H9 (cell line): ENCODE measurements around the gene MAEA. TPM values are rescaled to one million over a fixed set of nuclear protein-coding genes. Genes with fewer than 3 reads are reported as not detected.

Experiments
- DNase-seq: peaks from one replicate; pipeline ENCODE4 v3.0.0-alpha.2; 2017
- H2AFZ ChIP-seq: one replicate; pipeline ENCODE4 v1.6.1; 2013; ENCODE audit warnings: mild to moderate bottlenecking, low read length, control low read depth, moderate library complexity
- H2AK5ac ChIP-seq: 2 replicates; pipeline ENCODE4 v1.6.1; 2013; ENCODE audit warnings: low read length, control low read depth, mixed read lengths; ENCODE audit not compliant: insufficient read length
- H2BK120ac ChIP-seq: one replicate; pipeline ENCODE4 v1.6.1; 2013; ENCODE audit warnings: low read depth, mild to moderate bottlenecking, low read length, control low read depth, inconsistent platforms; ENCODE audit not compliant: poor library complexity, severe bottlenecking
- H2BK12ac ChIP-seq: 2 replicates; pipeline ENCODE4 v1.6.1; 2013; ENCODE audit warnings: low read length, control low read depth, mixed read lengths, low read depth; ENCODE audit not compliant: insufficient read length
- H2BK15ac ChIP-seq: 2 replicates; pipeline ENCODE4 v1.6.1; 2013; ENCODE audit warnings: low read depth, low read length, control low read depth
- H2BK20ac ChIP-seq: one replicate; pipeline ENCODE4 v1.6.1; 2013; ENCODE audit warnings: low read depth, mild to moderate bottlenecking, low read length, control low read depth, inconsistent platforms; ENCODE audit not compliant: poor library complexity, severe bottlenecking
- H2BK5ac ChIP-seq: 2 replicates; pipeline ENCODE4 v1.6.1; 2013; ENCODE audit warnings: low read length, control low read depth, mixed read lengths; ENCODE audit not compliant: insufficient read length
- H3K14ac ChIP-seq: 2 replicates; pipeline ENCODE4 v1.6.1; 2013; ENCODE audit warnings: low read length, control low read depth; ENCODE audit not compliant: insufficient read depth
- H3K18ac ChIP-seq: 2 replicates; pipeline ENCODE4 v1.6.1; 2013; ENCODE audit warnings: low read depth, mild to moderate bottlenecking, mixed read lengths, low read length, control low read depth; ENCODE audit not compliant: insufficient read length
- H3K23ac ChIP-seq: 2 replicates; pipeline ENCODE4 v1.6.1; 2013; ENCODE audit warnings: low read length, control low read depth, mixed read lengths, low read depth; ENCODE audit not compliant: insufficient read length
- H3K23me2 ChIP-seq: 2 replicates; pipeline ENCODE4 v1.6.1; 2013; ENCODE audit warnings: low read depth, mild to moderate bottlenecking, mixed read lengths, low read length, control low read depth; ENCODE audit not compliant: insufficient read length, poor library complexity, severe bottlenecking
- H3K27ac ChIP-seq: 2 replicates; pipeline ENCODE4 v1.5.1; 2013; ENCODE audit warnings: low read length, control low read depth, mixed read lengths, low read depth; ENCODE audit not compliant: insufficient read length
- H3K27me3 ChIP-seq: 2 replicates; pipeline ENCODE4 v1.6.1; 2013; ENCODE audit warnings: low read length, control low read depth, inconsistent platforms; ENCODE audit not compliant: insufficient read depth
- H3K4ac ChIP-seq: 2 replicates; pipeline ENCODE4 v1.6.1; 2013; ENCODE audit warnings: low read depth, mild to moderate bottlenecking, control low read depth, inconsistent platforms, low read length, moderate library complexity
- H3K4me1 ChIP-seq: 2 replicates; pipeline ENCODE4 v1.6.1; 2013; ENCODE audit warnings: low read length, control low read depth, inconsistent platforms; ENCODE audit not compliant: insufficient read depth
- H3K4me2 ChIP-seq: 2 replicates; pipeline ENCODE4 v1.6.1; 2013; ENCODE audit warnings: low read length, control low read depth, mixed read lengths; ENCODE audit not compliant: insufficient read length, insufficient read depth
- H3K56ac ChIP-seq: 2 replicates; pipeline ENCODE4 v1.6.1; 2013; ENCODE audit warnings: low read depth, mild to moderate bottlenecking, mixed read lengths, low read length, control low read depth; ENCODE audit not compliant: insufficient read length
- H3K79me1 ChIP-seq: 2 replicates; pipeline ENCODE4 v1.6.1; 2013; ENCODE audit warnings: low read depth, mild to moderate bottlenecking, moderate library complexity, low read length, control low read depth, inconsistent platforms; ENCODE audit not compliant: insufficient read depth, poor library complexity, severe bottlenecking
- H3K79me2 ChIP-seq: 2 replicates; pipeline ENCODE4 v1.6.1; 2013; ENCODE audit warnings: low read length, control low read depth, inconsistent platforms; ENCODE audit not compliant: insufficient read depth
- H3K9ac ChIP-seq: 2 replicates; pipeline ENCODE4 v1.6.1; 2013; ENCODE audit warnings: low read length, control low read depth, mixed read lengths; ENCODE audit not compliant: insufficient read length; ENCODE audit errors: extremely low read depth
- H3K9me3 ChIP-seq: one replicate; pipeline ENCODE4 v1.6.1; 2013; ENCODE audit warnings: low read depth, low read length, inconsistent platforms; ENCODE audit not compliant: control insufficient read depth
- H3T11ph ChIP-seq: one replicate; pipeline ENCODE4 v1.6.1; 2013; ENCODE audit warnings: mild to moderate bottlenecking, low read length, control low read depth, inconsistent platforms
- H4K20me1 ChIP-seq: one replicate; pipeline ENCODE4 v1.6.1; 2013; ENCODE audit not compliant: control insufficient read depth, insufficient read length, insufficient read depth
- H4K5ac ChIP-seq: 2 replicates; pipeline ENCODE4 v1.6.1; 2013; ENCODE audit warnings: low read depth, mild to moderate bottlenecking, mixed read lengths, low read length, control low read depth; ENCODE audit not compliant: insufficient read length
- H4K8ac ChIP-seq: replicated peaks from 2 replicates; pipeline ENCODE4 v1.6.1; 2013; ENCODE audit warnings: low read length, control low read depth, mixed read lengths, low read depth; ENCODE audit not compliant: insufficient read length
- H4K91ac ChIP-seq: 2 replicates; pipeline ENCODE4 v1.6.1; 2013; ENCODE audit warnings: low read depth, mild to moderate bottlenecking, moderate library complexity, mixed read lengths, low read length, control low read depth; ENCODE audit not compliant: insufficient read length
- H3K27ac Mint-ChIP-seq, 3 experiments: 2 replicates in 2 of 3; 3 replicates in 1 of 3; pipeline ENCODE4 v1.8.0; 2020 to 2021; ENCODE audit warnings: mixed read lengths in 3 of 3, mild to moderate bottlenecking in 1 of 3, moderate library complexity in 1 of 3
- H3K27me3 Mint-ChIP-seq: 2 replicates; pipeline ENCODE4 v1.8.0; 2021; ENCODE audit warnings: low read depth, mild to moderate bottlenecking, moderate library complexity, mixed read lengths
- H3K36me3 Mint-ChIP-seq, 3 experiments: 2 replicates in 2 of 3; 3 replicates in 1 of 3; pipeline ENCODE4 v1.8.0; 2020 to 2021; ENCODE audit warnings: low read depth in 3 of 3, mixed read lengths in 3 of 3; ENCODE audit not compliant: insufficient read depth in 1 of 3
- H3K4me1 Mint-ChIP-seq, 2 experiments: 2 replicates each; pipeline ENCODE4 v1.8.0; 2020; ENCODE audit warnings: mixed read lengths in 2 of 2
- H3K4me3 Mint-ChIP-seq, 2 experiments: 2 replicates in 1 of 2; 3 replicates in 1 of 2; pipeline ENCODE4 v1.8.0; 2020 to 2021; ENCODE audit warnings: mild to moderate bottlenecking in 2 of 2, mixed read lengths in 2 of 2, moderate library complexity in 1 of 2
- H3K9me3 Mint-ChIP-seq, 2 experiments: 2 replicates in 1 of 2; 3 replicates in 1 of 2; pipeline ENCODE4 v1.8.0; 2020; ENCODE audit warnings: mild to moderate bottlenecking in 2 of 2, mixed read lengths in 2 of 2, moderate library complexity in 1 of 2
- WGBS: extraction: QIAGEN DNeasy Blood & Tissue Kit; methylation state at CpG from one replicate; pipeline ENCODE4 v1.1.7; 2013; ENCODE audit warnings: missing lambda C conversion rate, low lambda C conversion rate, mixed read lengths; ENCODE audit not compliant: insufficient read length; ENCODE audit errors: extremely low coverage; 5-methylcytosine and 5-hydroxymethylcytosine counted together
- total RNA-seq: library from RNA; stranded (reverse); gene quantifications from 2 replicates; pipeline ENCODE4 v1.2.1, GENCODE V29; 2021
- TF ChIP-seq, protein P1 (sequence below): fragments of 200-600 bp; sonication (generic); conservative IDR thresholded peaks from 3 replicates; pipeline ENCODE4 v1.8.0; 2021; ENCODE audit warnings: antibody characterized with exemption, mild to moderate bottlenecking

The MAEA gene
- total RNA-seq, 1 experiment from 2014 or later: 85.6 TPM

DNA sequence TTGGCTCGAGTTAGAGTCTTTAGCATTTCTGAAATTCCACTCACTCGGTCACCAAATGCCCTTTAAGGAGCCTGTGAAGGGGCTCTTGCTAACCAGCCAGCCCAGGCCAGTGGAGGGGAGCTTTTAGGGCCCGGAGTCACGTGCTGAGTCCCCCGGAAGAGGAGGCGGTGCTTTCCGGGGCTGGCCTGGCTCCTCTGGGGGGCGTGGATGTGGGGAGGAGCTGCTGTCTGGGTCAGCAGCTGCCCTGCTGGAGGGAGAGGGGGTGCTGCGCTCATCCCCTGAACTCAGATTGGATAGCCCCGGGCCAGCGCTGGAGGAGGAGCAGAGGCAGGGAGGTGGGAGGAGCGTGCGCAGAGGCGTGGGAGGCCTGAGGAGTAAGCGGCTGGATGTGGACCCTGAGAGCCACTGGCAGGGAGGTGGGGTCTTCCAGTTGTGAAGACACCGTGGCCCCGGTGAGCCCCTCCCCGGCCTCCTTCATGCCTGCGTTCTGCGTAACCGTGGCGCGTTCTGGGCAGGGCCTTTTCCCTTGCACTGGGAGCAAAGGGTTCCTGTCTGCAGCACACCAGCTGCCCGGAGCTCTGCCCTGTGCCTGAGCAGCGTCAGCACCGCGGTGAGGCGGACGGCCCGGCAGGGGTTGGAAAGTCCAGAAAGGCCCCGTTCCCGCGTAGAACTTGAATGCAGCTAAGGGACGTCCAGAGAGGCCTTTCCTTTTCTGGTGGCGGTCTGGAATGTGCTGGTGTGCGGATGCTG, 19.7 kb downstream of the MAEA start:
- H3K56ac ChIP-seq: no peak overlapping the region
- H3K27me3 ChIP-seq: no peaks in the 10 kb centered on the region
- H3K9me3 ChIP-seq: no peaks in the 10 kb centered on the region
- H4K91ac ChIP-seq: no peak overlapping the region
- peaks cover 19% of the 10 kb centered on the region for H3K79me1 ChIP-seq
- no peak overlapping the region for H2BK20ac ChIP-seq
- peaks cover 5% of the 10 kb centered on the region for H3K23me2 ChIP-seq
- no CpG with 5 or more reads among the region's 36 CpGs for WGBS
- H2BK12ac ChIP-seq: no peak overlapping the region
- Mint-ChIP-seq H3K4me1 (peaks cover 16 to 19% of the 10 kb centered on the region in 2 experiments), H3K27ac (peak overlapping the region; percentile 74 to 97 (median 87); a peak in 6 of 7 replicates), H3K4me3 (peak overlapping the region; percentile 36 to 71), H3K9me3 (peaks cover 3 to 7% of the 10 kb centered on the region in 2 experiments; a peak in 3 of 5 replicates), H3K27me3 (no peaks in the 10 kb centered on the region), H3K36me3 (peaks cover 25 to 35% (median 34%) of the 10 kb centered on the region in 3 experiments)
- no peak overlapping the region for H4K5ac ChIP-seq
- no peak overlapping the region for H3K4ac ChIP-seq
- H4K20me1 ChIP-seq: peaks cover 2% of the 10 kb centered on the region
- H3K18ac ChIP-seq: no peak overlapping the region
- TF ChIP-seq, protein P1, sequence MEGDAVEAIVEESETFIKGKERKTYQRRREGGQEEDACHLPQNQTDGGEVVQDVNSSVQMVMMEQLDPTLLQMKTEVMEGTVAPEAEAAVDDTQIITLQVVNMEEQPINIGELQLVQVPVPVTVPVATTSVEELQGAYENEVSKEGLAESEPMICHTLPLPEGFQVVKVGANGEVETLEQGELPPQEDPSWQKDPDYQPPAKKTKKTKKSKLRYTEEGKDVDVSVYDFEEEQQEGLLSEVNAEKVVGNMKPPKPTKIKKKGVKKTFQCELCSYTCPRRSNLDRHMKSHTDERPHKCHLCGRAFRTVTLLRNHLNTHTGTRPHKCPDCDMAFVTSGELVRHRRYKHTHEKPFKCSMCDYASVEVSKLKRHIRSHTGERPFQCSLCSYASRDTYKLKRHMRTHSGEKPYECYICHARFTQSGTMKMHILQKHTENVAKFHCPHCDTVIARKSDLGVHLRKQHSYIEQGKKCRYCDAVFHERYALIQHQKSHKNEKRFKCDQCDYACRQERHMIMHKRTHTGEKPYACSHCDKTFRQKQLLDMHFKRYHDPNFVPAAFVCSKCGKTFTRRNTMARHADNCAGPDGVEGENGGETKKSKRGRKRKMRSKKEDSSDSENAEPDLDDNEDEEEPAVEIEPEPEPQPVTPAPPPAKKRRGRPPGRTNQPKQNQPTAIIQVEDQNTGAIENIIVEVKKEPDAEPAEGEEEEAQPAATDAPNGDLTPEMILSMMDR: no peak
- H3T11ph ChIP-seq: no peak overlapping the region
- no peak overlapping the region for H4K8ac ChIP-seq
- no peak overlapping the region for H3K14ac ChIP-seq
- H2AK5ac ChIP-seq: no peak overlapping the region
- peak overlapping the region; percentile 32 for H3K4me2 ChIP-seq
- peak; percentile 99 for DNase-seq
- H3K9ac ChIP-seq: peak overlapping the region; percentile 23
- peaks cover 3% of the 10 kb centered on the region; the same call in 1 of the 2 replicates for H3K4me1 ChIP-seq
- no peak overlapping the region for H2BK120ac ChIP-seq
- H2BK15ac ChIP-seq: no peak overlapping the region
- no peak overlapping the region for H2BK5ac ChIP-seq
- H3K79me2 ChIP-seq: peaks cover 17% of the 10 kb centered on the region
- H3K23ac ChIP-seq: no peak overlapping the region
- no peak overlapping the region for H2AFZ ChIP-seq
- H3K27ac ChIP-seq: peak overlapping the region; percentile 72
